Hematopoietic multipotent progenitor cell (in vitro differentiated cells): ENCODE results near the gene TMEM161A. TPM values are rescaled to one million over a fixed set of nuclear protein-coding genes. Genes with fewer than 3 reads are reported as not detected.
"Not testable (repeated sequence)": the region's sequence is repeated elsewhere in the genome, so short reads cannot be mapped to it uniquely, and the experiment has no call there.

Experiments
- DNase-seq, 3 donors: peaks; one replicate each; pipeline ENCODE4 v3.0.0-alpha.2; 2011 to 2015; ENCODE audit warnings: low read depth in 2 of 3, low spot score in 2 of 3
- total RNA-seq: library from RNA; depleted of rRNA; stranded (reverse); fragments of >200 nt; gene quantifications from one replicate; pipeline ENCODE4 v1.2.3, GENCODE V29; 2012

The TMEM161A gene
- total RNA-seq, 1 donor: 33.4 TPM

GRCh38 chr19:19157808-19158207 lies 19.5 kb upstream of the TMEM161A start:
- DNase-seq: no peak

- DNase-seq: no peak
Observed at GRCh38 chr19:19155495-19156219, 17.4 kb upstream of the TMEM161A start.

GRCh38 chr19:19154768-19155494 lies 16.7 kb upstream of the TMEM161A start:
- no peak for DNase-seq

DNA sequence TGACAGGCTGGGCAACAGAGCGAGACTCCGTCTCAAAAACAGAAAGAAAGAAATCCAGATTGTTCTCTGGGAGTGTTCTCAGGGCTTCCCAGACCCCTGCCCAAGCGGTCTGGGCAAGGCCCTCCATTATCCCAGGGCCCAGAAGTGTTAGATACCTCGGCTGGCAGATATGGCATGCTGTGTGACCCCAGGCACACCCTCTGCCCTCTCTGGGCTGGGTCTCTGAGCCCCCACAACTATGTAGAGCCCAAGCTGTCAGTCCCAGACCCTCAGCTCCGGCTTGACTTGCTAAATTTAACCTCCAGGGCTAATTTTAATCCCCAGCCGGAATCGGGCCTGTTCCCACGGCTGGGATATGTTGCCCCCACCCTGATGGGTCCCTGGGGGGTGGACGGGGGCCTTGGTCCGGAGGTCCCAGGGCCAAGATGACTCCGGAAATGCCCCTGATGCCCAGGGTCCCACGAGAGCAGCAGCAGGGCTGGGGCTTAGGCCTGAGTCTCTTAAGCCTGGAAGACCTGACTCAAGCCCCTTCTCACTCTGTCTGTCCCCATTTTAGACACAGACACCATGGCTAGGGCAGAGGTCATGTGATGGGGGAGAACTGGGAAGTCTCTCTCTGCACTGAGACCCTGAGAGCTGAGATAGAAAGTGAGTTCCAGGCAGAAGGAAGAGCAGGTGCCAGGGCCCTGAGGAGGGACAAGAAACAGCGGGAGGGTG lies 14.5 kb upstream of the TMEM161A start:
- no peak for DNase-seq

DNA sequence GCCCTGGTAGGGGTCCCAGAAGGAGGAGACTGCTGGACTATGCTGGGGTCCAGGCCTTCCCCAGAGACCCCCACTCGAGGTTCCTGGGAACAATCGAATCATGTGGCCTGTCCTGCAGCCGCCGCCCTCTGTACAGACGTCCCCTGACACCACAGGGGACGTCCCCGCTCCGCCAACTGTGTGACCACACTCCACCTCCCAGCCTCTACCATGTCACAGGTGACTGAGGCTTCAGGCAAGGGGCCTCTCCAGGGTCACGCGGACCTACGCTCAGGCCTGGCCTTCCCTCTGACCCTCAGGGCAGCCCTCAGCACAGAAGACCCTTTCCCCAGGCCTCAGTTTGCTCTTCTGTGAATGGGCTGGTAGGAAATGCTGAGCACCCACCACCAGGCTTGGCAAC lies 13.1 kb upstream of the TMEM161A start:
- DNase-seq: no peak

GRCh38 chr19:19149435-19149834 lies 11.2 kb upstream of the TMEM161A start:
- DNase-seq: no peak

- not testable (repeated sequence) for DNase-seq
Observed at GRCh38 chr19:19148504-19148903, 10.2 kb upstream of the TMEM161A start.

DNA sequence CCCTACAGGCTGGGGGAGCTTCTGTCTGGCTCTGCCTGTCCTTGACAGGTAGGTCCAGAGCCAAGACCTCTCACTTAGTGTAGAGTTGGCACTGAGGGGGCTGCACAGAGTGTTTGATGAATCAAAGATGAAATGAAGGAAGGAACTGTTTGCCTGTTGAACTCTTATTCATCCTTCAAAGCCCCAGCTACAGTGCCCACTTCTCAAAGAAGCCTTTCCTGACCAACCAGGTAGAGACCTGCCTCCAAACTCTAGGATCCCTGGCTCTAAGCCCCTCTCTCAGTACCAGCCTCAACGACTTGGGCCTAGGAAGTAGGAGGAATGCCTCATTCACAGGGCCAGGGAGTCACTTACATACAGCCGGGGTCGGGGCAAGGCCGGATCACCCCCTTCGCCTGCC lies 9.1 kb upstream of the TMEM161A start:
- DNase-seq: no peak

DNA sequence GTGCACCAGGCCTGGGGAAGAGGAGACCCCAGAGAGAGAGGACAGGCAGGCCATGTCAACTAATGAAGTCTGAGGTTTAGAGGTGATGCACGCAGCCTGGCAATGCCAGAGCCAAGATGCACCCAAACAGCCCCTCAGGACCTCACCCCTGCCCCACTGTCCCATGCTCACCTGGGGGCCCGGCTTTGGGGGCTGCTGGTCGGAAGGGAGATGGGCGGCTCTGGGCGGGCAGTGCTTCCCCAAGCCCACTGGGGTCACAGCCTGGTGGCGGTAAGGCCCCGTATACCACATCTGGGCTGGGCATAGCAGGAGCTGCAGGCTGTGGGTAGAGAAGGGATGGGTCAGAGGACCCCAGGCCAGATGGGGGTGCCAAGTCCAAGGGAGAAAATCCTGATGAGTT lies 8.6 kb upstream of the TMEM161A start:
- no peak for DNase-seq

- DNase-seq: peak; percentile 66 to 82 (median 71)
Observed at GRCh38 chr19:19145684-19146608, 7.7 kb upstream of the TMEM161A start.

- DNase-seq: no peak
Observed at GRCh38 chr19:19145281-19145680, 7.0 kb upstream of the TMEM161A start.

GRCh38 chr19:19142347-19142746 lies 4.1 kb upstream of the TMEM161A start:
- DNase-seq: no peak

DNA sequence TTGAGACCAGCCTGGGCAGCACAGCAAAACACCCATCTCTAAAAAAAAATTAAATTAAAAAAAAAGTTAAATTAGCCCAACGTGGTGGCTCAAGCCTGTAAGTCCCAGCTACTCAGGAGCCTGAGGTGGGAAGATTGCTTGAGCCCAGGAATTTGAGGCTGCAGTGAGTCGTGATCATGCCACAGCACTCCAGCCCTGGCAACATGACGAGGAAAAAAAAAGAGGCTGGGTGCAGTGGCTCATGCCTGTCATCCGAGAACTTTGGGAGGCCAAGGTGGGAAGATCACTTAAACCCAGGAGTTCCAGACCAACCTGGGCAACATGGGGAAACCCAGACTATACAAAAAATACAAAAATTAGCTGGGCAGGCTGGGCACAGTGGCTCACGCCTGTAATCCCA lies 2.2 kb upstream of the TMEM161A start:
- DNase-seq: no peak

DNA sequence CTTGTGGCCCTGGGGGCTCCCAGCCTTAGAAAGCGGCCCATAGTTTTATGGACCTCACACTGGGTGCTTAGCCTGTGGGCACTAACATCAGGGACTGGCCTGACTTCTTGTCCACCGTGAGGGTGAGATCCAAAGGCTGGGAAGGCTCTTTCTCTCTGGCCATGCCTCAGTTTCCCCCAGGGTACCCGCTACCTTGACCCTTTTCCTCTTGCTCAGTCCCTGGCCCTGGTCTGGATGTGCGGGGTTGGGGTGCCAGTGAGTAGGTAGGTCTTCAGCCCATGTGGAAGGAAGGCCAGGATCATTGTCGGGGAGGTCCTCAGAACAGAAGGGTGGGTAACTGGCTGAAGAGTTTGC lies 1.6 kb upstream of the TMEM161A start:
- no peak for DNase-seq

DNA sequence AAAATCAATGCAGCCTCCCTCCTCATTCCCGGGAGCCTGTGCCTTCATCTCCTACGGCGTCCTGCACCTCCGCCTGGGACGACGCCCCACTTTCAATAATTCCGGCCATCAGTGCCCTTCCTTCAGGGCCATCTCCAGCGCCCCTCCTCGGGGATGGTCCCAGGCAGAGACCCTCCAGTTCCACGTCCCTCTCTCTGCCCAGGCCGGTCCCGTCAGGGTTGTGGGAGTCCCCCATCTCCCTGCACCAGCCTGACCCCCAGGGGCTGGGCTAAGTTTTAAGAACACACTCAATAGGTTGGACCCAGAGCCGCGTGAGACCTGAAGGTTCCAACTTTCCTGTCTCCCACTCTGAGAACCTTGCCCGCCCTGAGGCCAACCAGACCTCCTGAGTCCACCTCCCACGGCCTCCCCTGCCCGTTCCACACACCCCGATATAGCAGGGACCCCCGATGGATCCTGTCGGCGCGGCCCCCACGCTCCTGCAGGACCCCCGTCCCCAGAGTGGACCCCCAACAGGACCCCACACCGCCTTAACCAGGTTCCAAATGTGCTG lies 646 bp downstream of the TMEM161A start:
- DNase-seq: no peak

DNA sequence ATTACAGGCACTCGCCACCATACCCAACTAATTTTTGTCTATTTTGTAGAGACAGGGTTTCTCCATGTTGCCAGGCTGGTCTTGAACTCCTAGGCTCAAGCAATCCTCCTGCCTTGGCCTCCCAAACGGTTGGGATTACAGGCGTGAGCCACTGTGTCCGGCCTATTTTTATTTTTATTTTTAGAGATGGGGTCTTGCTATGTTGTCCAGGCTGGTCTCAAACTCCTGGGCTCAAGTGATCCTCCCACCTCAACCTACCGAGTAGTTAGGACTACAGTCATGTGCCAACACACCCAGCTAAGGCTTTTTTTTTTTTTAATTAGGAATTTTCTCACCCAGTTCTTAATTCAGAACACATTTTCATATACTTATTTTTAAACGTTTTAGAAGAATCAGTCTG lies 2.6 kb downstream of the TMEM161A start:
- DNase-seq: not testable (repeated sequence)

DNA sequence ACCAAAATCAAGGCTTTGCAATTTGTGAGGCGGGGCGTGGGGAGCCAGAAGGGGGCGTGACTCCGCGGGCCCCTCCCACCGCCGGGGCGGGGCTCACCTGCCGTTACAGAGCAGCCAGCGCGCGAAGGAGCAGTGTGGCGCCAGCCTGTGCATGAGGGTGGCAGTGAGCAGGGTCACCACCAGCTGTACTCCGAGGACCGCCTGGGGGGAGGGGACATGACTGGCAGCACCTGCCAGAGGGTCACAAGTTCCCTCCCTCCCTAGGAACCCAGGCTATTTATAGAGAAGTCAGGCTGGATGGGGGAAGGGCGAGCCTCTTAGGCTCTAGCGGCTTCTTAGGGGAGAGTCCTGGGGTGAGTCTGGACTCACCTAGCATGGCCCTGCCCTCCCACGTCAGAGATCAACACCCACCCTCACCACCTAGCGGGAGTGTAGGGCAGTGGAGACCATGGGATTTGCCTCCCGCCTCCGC lies 3.6 kb downstream of the TMEM161A start:
- peak in 2 of 3 donors; percentile 81 to 88 for DNase-seq

GRCh38 chr19:19133985-19134384 lies 4.3 kb downstream of the TMEM161A start:
- DNase-seq: no peak

GRCh38 chr19:19132912-19133311 lies 5.4 kb downstream of the TMEM161A start:
- DNase-seq: no peak

DNA sequence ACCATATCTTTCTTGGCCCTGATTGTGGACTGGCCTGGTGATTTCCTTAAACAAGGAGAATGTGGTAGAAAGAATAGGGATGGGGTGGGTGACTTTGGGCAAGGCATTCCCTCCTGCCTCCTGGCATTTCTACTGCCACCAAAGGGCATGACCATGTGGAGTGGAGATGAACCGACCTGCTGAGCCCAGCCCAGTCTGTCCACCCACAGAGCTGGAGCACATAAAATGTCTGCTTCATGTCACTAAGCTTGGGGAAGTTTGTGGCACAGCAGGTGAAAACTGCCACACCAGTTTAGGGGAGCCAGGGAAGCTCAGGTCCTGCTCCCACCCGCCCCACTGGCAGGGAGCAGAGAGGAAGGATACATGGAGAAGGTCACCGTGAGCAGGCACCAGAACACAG lies 6.3 kb downstream of the TMEM161A start:
- no peak for DNase-seq
